IMR-90 (cell line): Measurements from ENCODE around the gene GBE1.

Source experiments
- BHLHE40 ChIP-seq: fragments of 150-350 bp; IDR thresholded peaks from 2 replicates; pipeline ENCODE4 v1.6.1; 2016; ENCODE audit warnings: mild to moderate bottlenecking, low read depth, low read length
- CTCF ChIP-seq: conservative IDR thresholded peaks from 2 replicates; pipeline ENCODE4 v1.5.1; 2012; ENCODE audit warnings: mild to moderate bottlenecking, low read depth, low read length, improper control_type of control experiment
- POLR2A ChIP-seq: IDR thresholded peaks from 2 replicates; pipeline ENCODE4 v1.6.1; 2012; ENCODE audit warnings: mild to moderate bottlenecking, low read depth, low read length
- RFX5 ChIP-seq: IDR thresholded peaks from 2 replicates; pipeline ENCODE4 v1.8.0; 2012; ENCODE audit warnings: low read depth, mild to moderate bottlenecking, low read length, moderate library complexity

- no peak for TF ChIP-seq BHLHE40
- TF ChIP-seq CTCF: no peak
- TF ChIP-seq RFX5: no peak
- TF ChIP-seq POLR2A: no peak
These were observed 316.5 kb downstream of the GBE1 start for GRCh38 chr3:81444817-81445460.
